ENCODE results near the gene LRTM2. TPM values are rescaled to one million over a fixed set of nuclear protein-coding genes. Genes with fewer than 3 reads are reported as not detected.

LRTM2 gene
- total and polyA plus RNA-seq, 12 donors = 0.06 TPM; not detected in 11

DNA sequence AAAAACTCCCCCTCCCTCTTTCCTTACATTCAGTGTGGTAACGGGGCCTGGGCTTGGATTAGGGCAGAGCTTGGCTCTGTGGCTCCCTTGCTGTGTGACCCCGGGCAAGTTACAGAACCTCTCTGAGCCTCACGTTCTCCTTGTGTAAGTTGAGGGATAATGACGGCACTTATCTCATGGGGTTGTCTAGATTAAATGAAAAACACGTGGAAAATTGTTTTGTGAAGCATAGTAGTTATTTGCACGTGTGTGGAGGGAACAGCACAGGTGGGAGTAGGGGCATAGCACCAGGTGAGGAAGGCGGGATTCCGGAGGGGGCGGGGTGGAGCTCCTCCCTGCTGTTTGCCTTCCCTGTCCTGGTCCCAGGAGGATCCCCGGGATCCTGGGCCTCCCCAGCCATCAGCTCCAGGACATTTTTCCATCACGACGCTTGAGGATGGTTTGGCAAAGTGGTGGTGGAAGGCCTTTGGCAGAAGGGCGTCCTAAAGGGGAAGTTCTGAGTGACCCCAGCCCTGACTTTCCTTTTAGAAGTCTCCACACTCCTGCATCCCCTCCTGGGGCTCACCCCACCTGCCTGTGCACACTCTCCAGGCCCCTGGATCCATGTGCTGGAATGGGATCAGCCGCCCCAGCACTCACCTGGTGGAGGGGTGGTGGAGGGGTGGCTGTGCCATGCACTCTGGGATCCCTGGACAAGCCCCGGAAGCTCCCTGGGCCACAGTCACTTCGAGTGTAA lies 22.7 kb downstream of the LRTM2 start:
- H3K36me3 ChIP-seq (replicated peaks in 1 of 2) = no peaks in the 10 kb centered on the region
- H3K9me3 ChIP-seq (replicated peaks in 1 of 3) = no peaks in the 10 kb centered on the region
- H3K27me3 ChIP-seq = no peaks in the 10 kb centered on the region
- 68 to 74% (median 72%) methylated on average over 12 to 16 of the region's 16 CpGs for WGBS, 4 donors
- intact Hi-C loops (cut with DNase I) = no loop called here
- TF ChIP-seq CTCF (IDR thresholded peaks at IDR 0.05) = no peak
- no peak for TF ChIP-seq POLR2A (IDR thresholded peaks at IDR 0.05)
- H3K4me3 ChIP-seq = no peak overlapping the region
- H3K27ac ChIP-seq = no peak overlapping the region
- H3K4me1 ChIP-seq (replicated peaks in 1 of 2) = no peaks in the 10 kb centered on the region
- DNase-seq = no peak

DNA sequence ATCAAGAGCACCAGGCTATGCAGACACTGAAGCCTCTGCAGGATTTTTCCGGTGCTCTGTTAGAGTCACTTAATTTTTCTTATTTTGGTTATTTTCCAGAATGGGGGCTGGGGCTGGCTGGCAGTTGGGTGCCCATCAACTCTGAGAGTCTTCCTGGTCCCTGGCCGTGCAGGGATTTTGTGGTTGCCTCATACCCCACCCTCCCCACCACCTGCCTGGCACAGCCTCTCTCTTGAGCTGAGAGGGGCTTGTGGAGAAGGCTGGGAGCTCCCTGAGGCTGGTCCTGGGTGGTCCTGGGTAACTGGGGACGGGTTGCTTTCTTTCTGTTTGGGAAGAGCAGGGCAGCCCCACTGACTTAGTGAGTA lies 23.3 kb downstream of the LRTM2 start:
- no peaks in the 10 kb centered on the region for H3K36me3 ChIP-seq (replicated peaks in 1 of 2)
- no peaks in the 10 kb centered on the region for H3K27me3 ChIP-seq
- no peak for DNase-seq
- intact Hi-C loops (cut with DNase I) = no loop called here
- WGBS, 4 donors = 60 to 70% (median 64%) methylated on average over 2 to 3 of the region's 3 CpGs
- H3K27ac ChIP-seq = no peak overlapping the region
- no peak for TF ChIP-seq CTCF (IDR thresholded peaks at IDR 0.05)
- no peak for TF ChIP-seq POLR2A (IDR thresholded peaks at IDR 0.05)
- H3K4me3 ChIP-seq = no peak overlapping the region
- no peaks in the 10 kb centered on the region for H3K4me1 ChIP-seq (replicated peaks in 1 of 2)
- H3K9me3 ChIP-seq (replicated peaks in 1 of 3) = no peaks in the 10 kb centered on the region

- H3K4me1 ChIP-seq (replicated peaks in 1 of 2) = no peaks in the 10 kb centered on the region
- WGBS, 4 donors = 51 to 78% (median 74%) methylated on average over 10 of the region's 10 CpGs
- no peak for DNase-seq
- H3K4me3 ChIP-seq = no peak overlapping the region
- no peak for TF ChIP-seq POLR2A (IDR thresholded peaks at IDR 0.05)
- no peak for TF ChIP-seq CTCF (IDR thresholded peaks at IDR 0.05)
- H3K9me3 ChIP-seq (replicated peaks in 1 of 3) = no peaks in the 10 kb centered on the region
- H3K27me3 ChIP-seq = no peaks in the 10 kb centered on the region
- intact Hi-C loops (cut with DNase I) = no loop called here
- no peak overlapping the region for H3K27ac ChIP-seq
- H3K36me3 ChIP-seq (replicated peaks in 1 of 2) = no peaks in the 10 kb centered on the region
Measured at GRCh38 chr12:1844223-1844622, 23.9 kb downstream of the LRTM2 start.

DNA sequence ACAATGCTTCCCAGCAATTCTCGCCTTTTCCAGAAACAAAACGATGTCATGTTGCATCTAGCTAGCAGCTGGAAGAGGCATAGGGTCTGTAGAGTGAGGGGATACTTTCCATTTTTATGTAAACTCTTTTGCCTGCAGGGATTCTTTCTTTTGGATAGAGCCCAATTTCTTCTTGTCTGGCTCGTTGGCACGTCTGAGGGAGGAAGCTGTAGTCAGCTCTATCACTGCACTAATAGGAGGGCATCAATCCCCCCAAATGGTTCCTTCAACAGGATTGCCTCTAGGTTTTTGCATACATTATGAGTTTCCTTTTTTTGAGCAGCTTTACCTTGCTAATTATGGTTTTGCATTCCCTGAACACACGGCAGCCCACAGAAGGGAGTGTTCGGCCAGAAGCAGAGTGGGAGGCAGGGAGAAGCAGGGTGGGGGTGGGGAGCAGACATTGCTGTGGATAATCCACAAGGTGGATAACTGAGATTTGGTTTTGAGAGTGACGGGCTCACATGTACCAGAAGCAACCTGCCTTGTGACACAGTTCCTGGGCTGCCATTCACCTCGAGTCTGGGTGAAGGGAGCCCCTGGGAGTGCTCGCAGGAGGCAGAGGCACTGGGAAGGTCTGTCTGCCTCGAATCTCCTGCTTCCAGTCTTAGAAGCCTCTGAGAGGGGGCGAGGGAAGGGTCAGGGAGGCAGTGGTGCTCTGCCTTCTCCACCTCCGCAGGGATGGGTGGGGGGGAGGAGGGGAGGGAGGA lies 24.5 kb downstream of the LRTM2 start:
- Histone ChIP-seq H3K27ac (no peak overlapping the region), H3K36me3 (replicated peaks in 1 of 2) (no peaks in the 10 kb centered on the region), H3K9me3 (replicated peaks in 1 of 3) (no peaks in the 10 kb centered on the region), H3K4me3 (no peak overlapping the region), H3K4me1 (replicated peaks in 1 of 2) (no peaks in the 10 kb centered on the region), H3K27me3 (no peaks in the 10 kb centered on the region)
- intact Hi-C loops (cut with DNase I) = no loop called here
- TF ChIP-seq POLR2A (IDR thresholded peaks at IDR 0.05) (no peak), CTCF (IDR thresholded peaks at IDR 0.05) (no peak)
- no peak for DNase-seq
- WGBS, 4 donors = 33 to 51% (median 47%) methylated on average over 9 to 12 of the region's 12 CpGs
